ENCODE results near the gene ALMS1.
"Not testable (repeated sequence)": the region's sequence is repeated elsewhere in the genome, so short reads cannot be mapped to it uniquely, and the experiment has no call there.

ALMS1 gene

DNA sequence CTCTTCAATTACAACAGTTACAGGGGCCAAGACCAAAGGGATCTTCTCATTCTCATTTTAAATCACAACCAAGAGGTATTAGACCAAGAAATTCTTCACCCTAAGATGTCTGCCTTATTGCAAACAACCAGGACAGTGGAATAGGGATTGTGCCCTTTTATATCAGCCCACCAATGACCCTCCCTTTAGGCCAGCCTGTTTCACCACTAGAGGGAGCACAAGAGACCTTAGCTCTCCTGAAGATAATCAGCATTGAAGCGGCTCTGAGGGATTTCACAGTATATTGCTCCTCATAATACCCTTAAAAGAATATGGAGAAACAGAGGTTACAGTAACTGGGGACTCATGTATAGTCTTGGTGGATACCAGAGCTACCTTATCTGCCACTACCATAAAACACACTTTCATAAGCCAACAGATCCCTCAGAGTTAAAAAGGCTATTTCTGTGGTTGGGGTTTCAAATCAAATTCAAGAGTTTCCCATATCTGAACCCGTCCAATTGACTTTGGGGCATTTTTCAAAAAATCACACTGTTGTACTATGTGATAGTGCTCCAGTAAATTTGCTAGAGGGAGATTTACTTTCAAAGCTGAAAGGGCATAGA lies 245.1 kb downstream of the ALMS1 start:
- DNase-seq = not testable (repeated sequence)

DNA sequence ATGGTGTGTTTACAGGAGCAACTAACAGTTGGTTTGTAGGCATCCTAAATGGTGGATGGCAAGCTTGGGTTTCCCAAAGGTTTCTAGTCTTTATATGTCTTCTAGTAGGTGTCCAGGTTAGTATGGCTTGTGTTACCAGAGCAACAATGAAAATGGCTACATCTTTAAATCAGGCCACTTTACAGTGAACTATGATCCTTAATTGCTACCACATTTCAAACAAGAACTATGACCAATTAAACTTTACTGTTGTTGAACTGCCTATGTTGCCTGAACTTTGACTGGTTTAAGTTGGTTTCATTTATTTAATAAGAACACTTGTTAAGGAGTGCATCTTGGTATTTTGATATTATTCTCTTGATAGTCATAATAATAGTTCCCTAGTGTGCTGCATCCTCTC lies 251.3 kb downstream of the ALMS1 start:
- not testable (repeated sequence) for DNase-seq

DNA sequence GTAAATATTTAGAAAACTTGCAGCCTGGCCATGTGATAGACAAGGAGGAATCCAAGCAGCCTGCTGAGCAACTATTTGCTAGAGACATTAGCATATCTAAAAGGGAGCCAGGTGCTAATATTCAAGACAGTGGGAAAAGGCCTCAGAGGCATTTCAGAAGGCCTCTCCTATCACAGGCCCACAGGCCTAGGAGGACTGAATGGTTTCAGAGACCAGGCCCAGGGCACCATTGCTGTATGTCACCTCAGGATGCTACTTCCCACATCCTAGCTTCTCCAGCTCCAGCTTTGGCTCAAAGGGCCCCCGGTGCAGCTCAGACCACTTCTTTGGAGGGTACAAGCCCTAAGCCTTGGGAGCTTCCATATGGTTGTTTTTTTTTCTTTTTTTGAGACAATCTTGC lies 252.8 kb downstream of the ALMS1 start:
- DNase-seq = no peak

DNA sequence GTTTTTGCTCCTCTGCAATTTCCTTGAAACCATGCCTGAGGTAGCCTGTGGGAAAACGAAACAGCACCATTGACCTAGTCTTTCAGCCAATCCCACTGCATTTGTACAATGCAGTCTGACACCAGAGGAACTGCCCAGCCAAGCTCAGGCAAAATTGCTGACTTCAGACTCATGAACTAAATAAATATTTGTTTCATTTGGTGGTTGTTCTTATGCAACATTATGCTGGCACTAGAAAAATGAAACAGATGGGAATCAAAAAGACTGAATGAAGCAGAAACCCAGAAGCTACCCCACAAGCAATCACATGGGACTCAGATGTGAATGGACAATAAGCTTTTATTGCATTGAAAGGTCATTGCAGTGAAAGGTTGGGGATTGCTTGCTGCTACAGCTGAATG lies 254.9 kb downstream of the ALMS1 start:
- no peak for DNase-seq

DNA sequence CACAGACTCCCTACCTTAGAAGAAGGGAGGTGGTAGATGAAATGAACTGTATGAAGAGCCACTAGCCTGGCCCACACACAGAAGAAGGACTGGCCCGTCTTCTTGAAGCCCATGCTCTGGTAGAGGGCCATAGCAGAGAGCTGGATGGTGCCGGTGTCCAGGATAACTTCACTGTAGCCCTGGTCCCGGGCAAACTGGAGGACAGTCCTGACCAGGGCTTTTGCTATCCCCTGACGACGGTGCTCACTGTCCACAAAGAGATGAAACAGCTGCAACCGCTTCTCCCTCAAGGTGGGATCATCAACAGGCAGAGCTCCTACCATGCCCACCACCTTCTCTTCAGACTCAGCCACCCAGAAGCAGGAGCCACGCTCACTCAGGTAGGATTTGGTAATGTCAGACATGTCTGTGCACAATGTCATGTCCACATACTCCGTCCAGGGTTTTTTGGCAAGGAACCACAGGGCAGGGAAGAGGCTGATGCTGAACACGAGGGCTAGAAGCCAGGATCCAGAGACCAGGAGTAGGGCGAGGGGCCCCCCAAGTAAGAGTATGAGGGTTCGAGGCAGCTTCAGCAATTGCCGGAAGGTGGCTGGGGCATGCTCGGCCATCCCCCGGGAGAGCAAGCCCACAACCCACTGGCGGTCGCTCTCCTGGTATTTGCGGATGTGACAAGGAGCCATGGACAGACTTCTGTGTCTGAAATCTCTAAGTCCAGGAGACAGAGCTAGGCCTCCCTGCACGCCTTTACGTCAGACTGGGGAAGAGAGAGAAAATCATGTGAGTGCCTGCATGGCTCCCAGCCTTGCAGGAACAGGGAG lies 255.5 kb downstream of the ALMS1 start:
- no peak for DNase-seq

DNA sequence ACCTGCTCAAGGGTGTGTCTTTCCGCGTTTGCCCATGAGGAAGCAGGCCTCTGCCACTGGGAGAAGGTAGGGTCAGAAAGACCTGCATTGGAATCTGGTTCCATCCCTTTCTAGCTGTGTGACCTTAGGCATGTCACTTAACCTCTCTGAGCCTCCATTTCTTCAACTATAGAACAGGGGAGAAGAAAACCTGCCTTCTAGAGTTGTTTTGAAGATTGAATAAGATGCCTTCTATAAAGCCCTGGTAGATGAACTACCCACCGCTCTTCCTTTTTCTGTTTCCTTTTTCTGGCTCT lies 256.1 kb downstream of the ALMS1 start:
- DNase-seq = no peak

DNA sequence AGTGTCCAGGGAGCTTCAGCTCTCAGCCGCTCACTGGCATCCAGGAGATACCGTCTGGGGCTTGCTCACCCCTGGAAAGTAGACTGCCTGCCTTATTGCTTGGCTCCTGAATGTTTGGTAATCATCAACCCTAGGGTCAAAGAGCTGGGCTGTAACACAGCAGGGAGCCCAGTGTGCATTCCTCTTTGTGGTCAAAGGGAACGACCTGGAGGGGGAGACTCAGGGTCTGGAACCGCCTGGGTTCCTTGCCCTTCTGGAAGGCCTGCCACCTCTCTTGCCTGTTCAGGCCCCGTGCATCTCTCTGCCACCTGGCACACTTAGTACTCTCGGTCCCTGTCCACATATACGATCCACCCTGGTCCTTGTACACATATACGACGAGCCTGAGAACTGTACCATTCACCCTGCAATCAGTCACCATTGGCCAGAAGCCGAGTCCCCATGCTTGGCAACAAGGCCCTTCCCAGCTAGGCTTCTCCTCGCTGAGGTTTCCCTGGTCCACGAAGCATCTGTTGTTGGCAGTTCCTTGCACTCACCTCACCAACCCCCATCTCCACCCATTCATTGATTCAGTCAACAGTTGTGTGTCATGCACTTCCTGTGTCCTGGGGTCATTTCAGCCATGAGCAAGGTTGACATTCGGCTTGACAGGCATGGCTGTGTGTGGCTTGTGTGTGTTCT lies 256.8 kb downstream of the ALMS1 start, which contains the start of gene NAT8:
Gene NAT8, minus strand, starts transcription at position 85 of the 681 bp plus-strand sequence. CDS start 794 bp downstream, outside the sequence.
- no peak for DNase-seq

DNA sequence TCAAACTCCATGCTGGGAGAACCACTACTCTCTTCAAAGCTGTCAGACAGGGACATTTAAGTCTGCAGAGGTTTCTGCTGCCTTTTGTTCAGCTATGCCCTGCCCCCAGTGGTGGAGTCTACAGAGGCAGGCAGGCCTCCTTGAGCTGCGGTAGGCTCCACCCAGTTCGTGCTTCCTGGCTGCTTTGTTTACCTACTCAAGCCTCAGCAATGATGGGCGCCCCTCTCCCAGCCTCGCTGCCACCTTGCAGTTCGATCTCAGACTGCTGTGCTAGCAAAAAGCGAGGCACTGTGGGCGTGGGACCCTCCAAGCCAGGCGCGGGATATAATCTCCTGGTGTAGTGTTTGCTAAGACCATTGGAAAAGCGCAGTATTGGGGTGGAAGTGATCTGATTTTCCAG lies 262.1 kb downstream of the ALMS1 start:
- not testable (repeated sequence) for DNase-seq

DNA sequence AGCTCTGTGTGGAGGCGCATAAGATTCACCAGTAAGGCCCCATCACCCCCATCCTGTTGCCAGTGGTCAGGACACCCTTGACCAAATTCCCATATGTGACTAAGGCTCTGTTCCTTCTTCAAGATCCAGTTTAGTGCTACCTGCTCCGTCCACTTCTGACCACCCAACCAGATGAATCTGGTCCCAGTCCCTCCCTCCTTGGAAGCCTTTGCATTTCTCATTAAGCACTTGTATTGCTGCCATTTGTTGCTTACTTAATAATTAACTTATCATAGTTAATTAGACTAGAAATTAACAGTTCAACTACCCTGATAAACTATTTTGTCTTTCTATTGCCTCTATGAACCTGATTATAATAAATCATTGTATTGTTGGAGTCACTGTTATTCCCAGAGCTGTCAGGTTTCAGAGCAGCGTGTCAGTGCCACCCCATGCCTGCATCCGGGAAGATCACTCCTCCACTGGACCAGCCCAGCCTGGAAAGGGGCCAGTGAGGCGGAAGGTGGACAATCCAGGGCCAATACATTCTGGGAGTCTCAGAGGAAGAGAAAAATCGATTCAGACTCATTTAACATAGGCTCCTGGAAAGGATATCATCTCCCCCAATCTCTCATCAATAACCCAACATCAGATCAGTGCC lies 266.1 kb downstream of the ALMS1 start:
- DNase-seq = no peak

DNA sequence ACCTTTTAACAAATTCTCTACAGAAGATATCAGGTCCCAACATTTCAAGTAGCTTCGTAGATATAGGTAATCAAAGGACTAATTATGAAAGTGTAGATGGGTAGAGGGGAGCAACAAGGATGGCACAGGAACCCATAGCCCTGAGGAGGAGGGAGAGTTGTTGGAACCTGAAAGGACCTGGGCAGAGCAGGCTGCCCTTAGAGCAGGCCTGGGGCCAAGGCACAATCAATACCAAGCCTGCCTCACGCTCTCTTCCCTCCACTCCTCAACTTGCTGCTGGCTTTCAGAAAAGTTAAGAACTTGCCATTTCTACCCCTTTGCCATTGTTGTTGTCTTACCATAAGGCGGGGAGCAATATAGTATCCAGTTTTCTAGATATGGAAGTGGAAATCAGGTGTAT lies 266.7 kb downstream of the ALMS1 start:
- no peak for DNase-seq

DNA sequence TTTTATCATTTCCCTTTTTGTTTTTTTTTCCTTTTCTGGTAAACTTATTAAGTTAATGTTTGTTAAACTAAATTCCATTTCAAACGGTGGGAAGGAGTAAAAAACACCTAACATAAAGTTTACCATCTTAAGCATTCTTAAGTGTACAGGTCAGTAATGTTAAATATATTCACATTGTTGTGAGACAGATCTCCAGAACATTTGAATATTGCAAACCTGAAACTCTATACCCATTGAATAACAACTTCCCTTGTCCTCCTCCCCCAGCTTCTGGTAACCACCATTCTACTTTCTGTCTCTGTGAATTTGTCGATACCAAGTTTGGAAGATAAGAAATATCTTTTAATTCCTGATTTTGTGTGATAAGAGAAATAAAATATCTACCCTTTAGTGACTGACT lies 268.5 kb downstream of the ALMS1 start:
- DNase-seq = no peak

All from HCEC 1CT (cell line).